ENCODE measurements around the gene ZNF575. TPM values are rescaled to one million over a fixed set of nuclear protein-coding genes. Genes with fewer than 3 reads are reported as not detected.

The ZNF575 gene
- total RNA-seq, 1 experiment from 2014 or later, result 6.5 TPM

DNA sequence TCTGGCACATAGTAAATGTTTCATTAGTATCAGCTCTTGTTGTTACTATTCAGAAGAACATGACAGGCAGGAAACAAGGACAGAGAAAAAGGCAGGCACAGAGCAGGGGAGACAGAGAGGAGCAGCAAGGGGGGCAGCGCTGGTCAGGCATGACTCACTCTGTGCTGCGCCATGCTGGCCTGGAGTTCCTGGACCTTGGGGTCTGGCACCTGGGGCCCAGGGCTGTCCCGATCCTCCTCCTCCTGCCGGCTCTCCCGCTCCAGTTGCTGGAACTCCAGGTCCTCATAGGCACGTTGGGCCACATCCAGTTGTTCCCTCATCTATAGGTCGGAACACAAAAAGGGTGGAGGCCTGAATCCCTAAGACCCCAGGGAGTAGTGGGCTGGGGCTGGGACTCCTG is 36.0 kb upstream of the ZNF575 start:
- Histone ChIP-seq H3K36me3 (ENCODE audit: low read depth) (peaks cover 5% of the 10 kb centered on the region; the same call in 1 of the 2 replicates), H3K4me1 (replicated peaks; ENCODE audit: insufficient read depth) (no peaks in the 10 kb centered on the region), H3K27me3 (ENCODE audit: insufficient read depth, low read depth) (no peaks in the 10 kb centered on the region), H3K9me2 (ENCODE audit: insufficient read depth) (no peaks in the 10 kb centered on the region), H3K4me2 (no peak overlapping the region), H3K9me3 (ENCODE audit: insufficient read depth, low read depth) (no peaks in the 10 kb centered on the region), H3K27ac (no peak overlapping the region), H3K79me2 (ENCODE audit: low read depth) (no peaks in the 10 kb centered on the region), H3F3A (ENCODE audit: insufficient read depth, low read depth) (peaks cover 13% of the 10 kb centered on the region; the same call in 1 of the 2 replicates), H4K20me1 (ENCODE audit: insufficient read depth) (no peaks in the 10 kb centered on the region), H3K4me3 (no peak overlapping the region), H2AFZ (no peak overlapping the region)
- CTCF ChIA-PET, result no interaction called here
- POLR2A ChIA-PET (ENCODE audit: unreplicated experiment), result interaction anchor here (0.5 kb wide), 2 partner anchors 31 to 599 kb away, joined by 4 to 5 read pairs; partner anchors contain the start of gene LYPD3
- DNase-seq, result no peak
- no TSS peak for BruUV-seq (replicated peaks)
- intact Hi-C loops (cut with micrococcal nuclease; ENCODE audit: unreplicated experiment), result no loop called here
- no peak for TF ChIP-seq EZH2 (IDR thresholded peaks at IDR 0.05; ENCODE audit: low read depth)
- no peak for TF ChIP-seq CTCF (conservative IDR thresholded peaks at IDR 0.05)

GRCh38 chr19:43498233-43498842 is 34.6 kb upstream of the ZNF575 start:
- Histone ChIP-seq H3K27me3 (ENCODE audit: insufficient read depth, low read depth) (no peaks in the 10 kb centered on the region), H3K9me3 (ENCODE audit: insufficient read depth, low read depth) (no peaks in the 10 kb centered on the region), H3K27ac (no peak overlapping the region), H3K79me2 (ENCODE audit: low read depth) (peaks cover 9% of the 10 kb centered on the region), H3K9me2 (ENCODE audit: insufficient read depth) (no peaks in the 10 kb centered on the region), H3K36me3 (ENCODE audit: low read depth) (peaks cover 5% of the 10 kb centered on the region; the same call in 1 of the 2 replicates), H2AFZ (no peak overlapping the region), H3K4me2 (no peak overlapping the region), H3K4me1 (replicated peaks; ENCODE audit: insufficient read depth) (no peaks in the 10 kb centered on the region; the same call in 1 of the 2 replicates), H4K20me1 (ENCODE audit: insufficient read depth) (no peaks in the 10 kb centered on the region), H3F3A (ENCODE audit: insufficient read depth, low read depth) (peaks cover 13% of the 10 kb centered on the region; the same call in 1 of the 2 replicates), H3K4me3 (no peak overlapping the region)
- no peak for TF ChIP-seq CTCF (conservative IDR thresholded peaks at IDR 0.05)
- TF ChIP-seq EZH2 (IDR thresholded peaks at IDR 0.05; ENCODE audit: low read depth), result no peak
- no TSS peak for BruUV-seq (replicated peaks)
- ChIA-PET CTCF (no interaction called here), POLR2A (ENCODE audit: unreplicated experiment) (no interaction called here)
- no peak for DNase-seq
- intact Hi-C loops (cut with micrococcal nuclease; ENCODE audit: unreplicated experiment), result no loop called here

DNA sequence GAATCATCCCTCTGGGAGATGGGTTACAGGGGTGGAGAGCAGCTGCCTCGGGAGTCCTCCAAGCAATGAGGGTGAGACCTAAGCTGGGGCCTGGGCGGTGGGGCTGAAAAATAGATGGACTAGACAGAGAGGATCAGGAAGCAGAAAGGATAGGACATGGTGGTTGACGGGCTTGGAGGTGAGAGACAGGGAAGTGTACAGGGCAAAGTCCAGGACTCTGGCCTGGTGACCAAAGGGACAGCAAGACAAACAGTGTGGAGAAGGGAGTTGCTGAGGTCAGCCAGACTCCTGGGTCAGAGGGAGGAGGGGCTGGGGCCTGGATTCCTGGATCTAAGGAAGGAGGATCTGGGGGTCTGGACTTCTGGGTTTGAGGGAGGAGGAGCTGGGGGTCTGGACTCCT is 33.9 kb upstream of the ZNF575 start:
- CTCF ChIA-PET, result no interaction called here
- no peaks in the 10 kb centered on the region for H3K27me3 ChIP-seq (ENCODE audit: insufficient read depth, low read depth)
- no peak overlapping the region for H3K27ac ChIP-seq
- no peak overlapping the region for H3K4me2 ChIP-seq
- no peak overlapping the region for H3K4me3 ChIP-seq
- no peak overlapping the region for H2AFZ ChIP-seq
- peaks cover 14% of the 10 kb centered on the region for H3K79me2 ChIP-seq (ENCODE audit: low read depth)
- no peaks in the 10 kb centered on the region for H3K9me2 ChIP-seq (ENCODE audit: insufficient read depth)
- no peak for DNase-seq
- BruUV-seq (replicated peaks), result no TSS peak
- H3F3A ChIP-seq (ENCODE audit: insufficient read depth, low read depth), result peaks cover 9% of the 10 kb centered on the region; the same call in 1 of the 2 replicates
- no peaks in the 10 kb centered on the region for H3K9me3 ChIP-seq (ENCODE audit: insufficient read depth, low read depth)
- no peaks in the 10 kb centered on the region; the same call in 1 of the 2 replicates for H3K4me1 ChIP-seq (replicated peaks; ENCODE audit: insufficient read depth)
- POLR2A ChIA-PET (ENCODE audit: unreplicated experiment), result no interaction called here
- no peaks in the 10 kb centered on the region for H4K20me1 ChIP-seq (ENCODE audit: insufficient read depth)
- intact Hi-C loops (cut with micrococcal nuclease; ENCODE audit: unreplicated experiment), result no loop called here
- TF ChIP-seq EZH2 (IDR thresholded peaks at IDR 0.05; ENCODE audit: low read depth), result no peak
- no peak for TF ChIP-seq CTCF (conservative IDR thresholded peaks at IDR 0.05)
- peaks cover 5% of the 10 kb centered on the region; the same call in 1 of the 2 replicates for H3K36me3 ChIP-seq (ENCODE audit: low read depth)
